Sigmoid colon (tissue), 7 donors: Measurements from ENCODE around the gene OPN3. TPM values are rescaled to one million over a fixed set of nuclear protein-coding genes. Genes with fewer than 3 reads are reported as not detected.

Experiments used
- DNase-seq: peaks from one replicate; pipeline ENCODE4 v3.0.0-alpha.2; 2019
- H3K27ac ChIP-seq, 4 donors: fragments of 200-600 bp; sonication (generic); one replicate each; pipeline ENCODE4 v1.5.1; 2016 to 2019; ENCODE audit warnings: mild to moderate bottlenecking in 1 of 4
- H3K27me3 ChIP-seq, 3 donors: fragments of 200-600 bp; sonication (generic); one replicate each; pipeline ENCODE4 v1.5.1; 2019; ENCODE audit warnings: mild to moderate bottlenecking in 1 of 3
- H3K36me3 ChIP-seq, 4 donors: fragments of 200-600 bp; sonication (generic); one replicate each; pipeline ENCODE4 v1.5.1; 2016 to 2019
- H3K4me1 ChIP-seq, 4 donors: fragments of 200-600 bp; sonication (generic); one replicate each; pipeline ENCODE4 v1.5.1; 2017 to 2019
- H3K4me3 ChIP-seq, 4 donors: fragments of 200-600 bp; sonication (generic); one replicate each; pipeline ENCODE4 v1.5.1; 2017 to 2019; ENCODE audit warnings: mild to moderate bottlenecking in 2 of 4, moderate library complexity in 1 of 4
- H3K9me3 ChIP-seq, 4 donors: fragments of 200-600 bp in 3 of 4; sonication (generic) in 3 of 4; one replicate each; pipeline versions ENCODE4 v1.5.1 to v1.6.1; 2013 to 2019
- EP300 ChIP-seq, 4 donors: sonication (generic); formaldehyde crosslinking; IDR thresholded peaks; one replicate each; pipeline ENCODE4 v1.6.1; 2017; ENCODE audit warnings: antibody characterized with exemption in 4 of 4
- POLR2A ChIP-seq, 2 donors: fragments of 450-650 bp; IDR thresholded peaks; one replicate each; pipeline ENCODE4 v1.6.1; 2016; ENCODE audit warnings: antibody characterized with exemption in 2 of 2, mild to moderate bottlenecking in 2 of 2, moderate library complexity in 2 of 2
- POLR2AphosphoS5 ChIP-seq, 4 donors: sonication (generic); formaldehyde crosslinking; IDR thresholded peaks; one replicate each; pipeline ENCODE4 v1.6.1; 2017; ENCODE audit warnings: antibody characterized with exemption in 4 of 4
- WGBS, 2 donors: extraction: QIAGEN DNeasy Blood & Tissue Kit; methylation state at CpG; one replicate each; pipeline ENCODE4 v1.1.7; 2013; 5-methylcytosine and 5-hydroxymethylcytosine counted together
- intact Hi-C: fragments of 100-400 bp; cut with DNase I; formaldehyde crosslinking; loops from one replicate; pipeline ENCODE4 v1.15.1; 2023
- polyA plus RNA-seq, 3 donors: library from polyadenylated mRNA; stranded (reverse); fragments of 200-250 nt; gene quantifications; one replicate each; pipeline ENCODE4 v1.2.3, GENCODE V29; 2013
- total RNA-seq, 4 donors: library from RNA; depleted of rRNA; stranded (reverse); fragments of >200 nt; gene quantifications; one replicate each; pipeline ENCODE4 v1.1.0, GENCODE V29; 2016
- TF ChIP-seq, protein P1 (sequence below), 4 experiments: fragments of 450-650 bp in 3 of 4; fragments of 200-600 bp in 1 of 4; IDR thresholded peaks; one replicate each; pipeline ENCODE4 v1.5.1; 2016 to 2019; ENCODE audit warnings: antibody characterized with exemption in 4 of 4, mild to moderate bottlenecking in 3 of 4, moderate library complexity in 2 of 4
- donor health status: healthy with polysubstance abuse.
- donor health status: Bipolar disorder and iron deficiency.
- donor health status: healthy.

The OPN3 gene
- total and polyA plus RNA-seq, 7 donors: 2.5 to 58.9 (median 12.8) TPM

- Histone ChIP-seq H3K27me3 (no peaks in the 10 kb centered on the region), H3K9me3 (no peaks in the 10 kb centered on the region), H3K4me3 (no peak overlapping the region), H3K27ac (no peak overlapping the region), H3K4me1 (peaks cover 0 to 29% (median 15%) of the 10 kb centered on the region in 4 donors), H3K36me3 (no peaks in the 10 kb centered on the region)
- TF ChIP-seq POLR2AphosphoS5 (IDR thresholded peaks at IDR 0.05) (no peak), EP300 (IDR thresholded peaks at IDR 0.05) (no peak), POLR2A (IDR thresholded peaks at IDR 0.05) (no peak)
- TF ChIP-seq, protein P1, sequence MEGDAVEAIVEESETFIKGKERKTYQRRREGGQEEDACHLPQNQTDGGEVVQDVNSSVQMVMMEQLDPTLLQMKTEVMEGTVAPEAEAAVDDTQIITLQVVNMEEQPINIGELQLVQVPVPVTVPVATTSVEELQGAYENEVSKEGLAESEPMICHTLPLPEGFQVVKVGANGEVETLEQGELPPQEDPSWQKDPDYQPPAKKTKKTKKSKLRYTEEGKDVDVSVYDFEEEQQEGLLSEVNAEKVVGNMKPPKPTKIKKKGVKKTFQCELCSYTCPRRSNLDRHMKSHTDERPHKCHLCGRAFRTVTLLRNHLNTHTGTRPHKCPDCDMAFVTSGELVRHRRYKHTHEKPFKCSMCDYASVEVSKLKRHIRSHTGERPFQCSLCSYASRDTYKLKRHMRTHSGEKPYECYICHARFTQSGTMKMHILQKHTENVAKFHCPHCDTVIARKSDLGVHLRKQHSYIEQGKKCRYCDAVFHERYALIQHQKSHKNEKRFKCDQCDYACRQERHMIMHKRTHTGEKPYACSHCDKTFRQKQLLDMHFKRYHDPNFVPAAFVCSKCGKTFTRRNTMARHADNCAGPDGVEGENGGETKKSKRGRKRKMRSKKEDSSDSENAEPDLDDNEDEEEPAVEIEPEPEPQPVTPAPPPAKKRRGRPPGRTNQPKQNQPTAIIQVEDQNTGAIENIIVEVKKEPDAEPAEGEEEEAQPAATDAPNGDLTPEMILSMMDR (IDR thresholded peaks at IDR 0.05): no peak
- 62 to 84% methylated on average over 12 of the region's 12 CpGs for WGBS, 2 donors
- intact Hi-C loops: loop anchor here (2.0 to 10.0 kb wide), 4 partner anchors 127 to 1613 kb away; partner anchors contain the start of genes CEP170, EXO1, FH and SDCCAG8
- DNase-seq: no peak
These were observed 1.8 kb upstream of the OPN3 start for GRCh38 chr1:241641773-241642592.

GRCh38 chr1:241640867-241641622, 876 bp upstream of the OPN3 start:
- H3K4me3 ChIP-seq: peak overlapping the region in 3 of 4 donors; percentile 76 to 93 (median 92)
- no peaks in the 10 kb centered on the region for H3K27me3 ChIP-seq
- intact Hi-C loops: loop anchor here (2.0 to 10.0 kb wide), 4 partner anchors 126 to 1614 kb away; partner anchors contain the start of genes CEP170, EXO1, FH and SDCCAG8
- peak overlapping the region; percentile 54 to 90 (median 84) for H3K27ac ChIP-seq
- H3K36me3 ChIP-seq: no peaks in the 10 kb centered on the region
- DNase-seq: no peak
- no peaks in the 10 kb centered on the region for H3K9me3 ChIP-seq
- peaks cover 0 to 37% (median 19%) of the 10 kb centered on the region in 4 donors for H3K4me1 ChIP-seq
- 69 to 76% methylated on average over 9 of the region's 9 CpGs for WGBS, 2 donors
- TF ChIP-seq EP300 (IDR thresholded peaks at IDR 0.05) (no peak), POLR2AphosphoS5 (IDR thresholded peaks at IDR 0.05) (no peak), POLR2A (IDR thresholded peaks at IDR 0.05) (no peak)
- TF ChIP-seq, protein P1 (IDR thresholded peaks at IDR 0.05): no peak

- WGBS, 2 donors: 1 to 2% methylated on average over 41 to 42 of the region's 42 CpGs
- DNase-seq: peak; percentile 70
- TF ChIP-seq POLR2AphosphoS5 (IDR thresholded peaks at IDR 0.05): no peak
- TF ChIP-seq, protein P1 (IDR thresholded peaks at IDR 0.05): no peak
- no peak for TF ChIP-seq POLR2A (IDR thresholded peaks at IDR 0.05)
- TF ChIP-seq EP300 (IDR thresholded peaks at IDR 0.05): no peak
- peaks cover 0 to 7% (median 0%) of the 10 kb centered on the region in 4 donors for H3K36me3 ChIP-seq
- no peaks in the 10 kb centered on the region for H3K9me3 ChIP-seq
- intact Hi-C loops: loop anchor here (2.0 to 10.0 kb wide), 4 partner anchors 125 to 1615 kb away; partner anchors contain the start of genes CEP170, EXO1, FH and SDCCAG8
- peak overlapping the region; percentile 81 to 90 (median 84) for H3K27ac ChIP-seq
- peaks cover 0 to 37% (median 20%) of the 10 kb centered on the region in 4 donors for H3K4me1 ChIP-seq
- H3K27me3 ChIP-seq: no peaks in the 10 kb centered on the region
- H3K4me3 ChIP-seq: peak overlapping the region; percentile 76 to 93 (median 89)
These were observed 483 bp downstream of the OPN3 start for GRCh38 chr1:241639623-241640148.

- TF ChIP-seq POLR2AphosphoS5 (IDR thresholded peaks at IDR 0.05): no peak
- TF ChIP-seq EP300 (IDR thresholded peaks at IDR 0.05): no peak
- TF ChIP-seq, protein P1 (IDR thresholded peaks at IDR 0.05): no peak
- TF ChIP-seq POLR2A (IDR thresholded peaks at IDR 0.05): no peak
- WGBS, 2 donors: 7 to 9% methylated on average over 11 of the region's 11 CpGs
- no peaks in the 10 kb centered on the region for H3K27me3 ChIP-seq
- H3K4me1 ChIP-seq: peaks cover 0 to 37% (median 20%) of the 10 kb centered on the region in 4 donors
- DNase-seq: no peak
- H3K4me3 ChIP-seq: peak overlapping the region; percentile 76 to 93 (median 89)
- H3K9me3 ChIP-seq: no peaks in the 10 kb centered on the region
- peak overlapping the region in 3 of 4 donors; percentile 84 to 90 (median 85) for H3K27ac ChIP-seq
- intact Hi-C loops: no loop called here
- peaks cover 0 to 7% (median 0%) of the 10 kb centered on the region in 4 donors for H3K36me3 ChIP-seq
These were observed 1.1 kb downstream of the OPN3 start for GRCh38 chr1:241638909-241639622.
